ENCODE results near the gene ASPG.

The ASPG gene

GRCh38 chr14:104085032-104085888 is at the start of gene ASPG:
Gene ASPG (plus strand): TSS chr14:104085700. CDS start chr14:104085771, 71 bp downstream.
- peak within 1 kb of the TSS; percentile 41 to 71 for H3K9ac ChIP-seq (ENCODE audit: low read depth in 1 of 2, low read length in 2 of 2)
- peaks cover 0 to 4% of the 10 kb centered on the region in 2 donors for H3K27me3 ChIP-seq (ENCODE audit: control insufficient read depth in 2 of 2, insufficient read depth in 2 of 2, low read length in 2 of 2)
- no peaks in the 10 kb centered on the region for H3K36me3 ChIP-seq (ENCODE audit: control insufficient read depth in 2 of 2, insufficient read depth in 2 of 2, low read length in 2 of 2)
- H3K27ac ChIP-seq (ENCODE audit: low read depth in 2 of 2, low read length in 2 of 2): peak within 1 kb of the TSS; percentile 90 to 91
- H3K9me3 ChIP-seq (ENCODE audit: control insufficient read depth in 2 of 2, low read length in 2 of 2): no peaks in the 10 kb centered on the region
- H3K4me1 ChIP-seq (ENCODE audit: control insufficient read depth in 2 of 2, insufficient read depth in 2 of 2, low read length in 2 of 2): peaks cover 70 to 81% of the 10 kb centered on the region in 2 donors
- peak within 1 kb of the TSS; percentile 20 to 62 for H3K4me3 ChIP-seq (ENCODE audit: low read length in 2 of 2)

- H3K4me3 ChIP-seq (ENCODE audit: low read length in 2 of 2): no peak overlapping the region
- no peaks in the 10 kb centered on the region for H3K36me3 ChIP-seq (ENCODE audit: control insufficient read depth in 2 of 2, insufficient read depth in 2 of 2, low read length in 2 of 2)
- H3K9me3 ChIP-seq (ENCODE audit: control insufficient read depth in 2 of 2, low read length in 2 of 2): no peaks in the 10 kb centered on the region
- H3K4me1 ChIP-seq (ENCODE audit: control insufficient read depth in 2 of 2, insufficient read depth in 2 of 2, low read length in 2 of 2): no peaks in the 10 kb centered on the region
- peaks cover 0 to 3% of the 10 kb centered on the region in 2 donors for H3K27me3 ChIP-seq (ENCODE audit: control insufficient read depth in 2 of 2, insufficient read depth in 2 of 2, low read length in 2 of 2)
- no peak overlapping the region for H3K9ac ChIP-seq (ENCODE audit: low read depth in 1 of 2, low read length in 2 of 2)
- no peak overlapping the region for H3K27ac ChIP-seq (ENCODE audit: low read depth in 2 of 2, low read length in 2 of 2)
These were observed 49.3 kb upstream of the ASPG start for GRCh38 chr14:104036212-104036611.

- Histone ChIP-seq H3K27me3 (ENCODE audit: control insufficient read depth in 2 of 2, insufficient read depth in 2 of 2, low read length in 2 of 2) (peaks cover 0 to 3% of the 10 kb centered on the region in 2 donors), H3K9me3 (ENCODE audit: control insufficient read depth in 2 of 2, low read length in 2 of 2) (no peaks in the 10 kb centered on the region), H3K27ac (ENCODE audit: low read depth in 2 of 2, low read length in 2 of 2) (no peak overlapping the region), H3K4me3 (ENCODE audit: low read length in 2 of 2) (no peak overlapping the region), H3K4me1 (ENCODE audit: control insufficient read depth in 2 of 2, insufficient read depth in 2 of 2, low read length in 2 of 2) (no peaks in the 10 kb centered on the region), H3K36me3 (ENCODE audit: control insufficient read depth in 2 of 2, insufficient read depth in 2 of 2, low read length in 2 of 2) (no peaks in the 10 kb centered on the region), H3K9ac (ENCODE audit: low read depth in 1 of 2, low read length in 2 of 2) (no peak overlapping the region)
These were observed 48.4 kb upstream of the ASPG start for GRCh38 chr14:104037074-104037473.

GRCh38 chr14:104037903-104038302 is 47.6 kb upstream of the ASPG start:
- H3K27ac ChIP-seq (ENCODE audit: low read depth in 2 of 2, low read length in 2 of 2): no peak overlapping the region
- H3K9ac ChIP-seq (ENCODE audit: low read depth in 1 of 2, low read length in 2 of 2): no peak overlapping the region
- no peak overlapping the region for H3K4me3 ChIP-seq (ENCODE audit: low read length in 2 of 2)
- H3K36me3 ChIP-seq (ENCODE audit: control insufficient read depth in 2 of 2, insufficient read depth in 2 of 2, low read length in 2 of 2): no peaks in the 10 kb centered on the region
- peaks cover 0 to 3% of the 10 kb centered on the region in 2 donors for H3K27me3 ChIP-seq (ENCODE audit: control insufficient read depth in 2 of 2, insufficient read depth in 2 of 2, low read length in 2 of 2)
- H3K9me3 ChIP-seq (ENCODE audit: control insufficient read depth in 2 of 2, low read length in 2 of 2): no peaks in the 10 kb centered on the region
- no peaks in the 10 kb centered on the region for H3K4me1 ChIP-seq (ENCODE audit: control insufficient read depth in 2 of 2, insufficient read depth in 2 of 2, low read length in 2 of 2)

DNA sequence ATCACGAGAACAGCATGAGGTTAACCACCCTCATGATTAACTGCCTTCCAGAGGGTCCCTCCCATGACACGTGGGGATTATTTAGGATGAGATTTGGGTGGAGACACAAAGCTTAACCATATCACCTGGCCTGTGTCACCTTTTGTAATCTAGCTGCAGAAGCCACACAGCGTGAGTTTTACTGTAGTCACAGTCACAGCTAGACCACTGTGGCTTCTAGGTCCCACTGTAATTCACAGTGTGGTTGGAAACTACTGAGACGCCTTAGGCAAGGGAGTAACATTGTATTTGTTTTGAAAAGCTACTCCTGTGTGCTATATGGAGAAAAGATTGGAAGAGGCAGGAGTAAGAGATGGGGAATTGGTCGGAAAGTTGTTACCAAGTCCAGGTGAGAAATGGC is 46.3 kb upstream of the ASPG start:
- Histone ChIP-seq H3K36me3 (ENCODE audit: control insufficient read depth in 2 of 2, insufficient read depth in 2 of 2, low read length in 2 of 2) (no peaks in the 10 kb centered on the region), H3K27ac (ENCODE audit: low read depth in 2 of 2, low read length in 2 of 2) (no peak overlapping the region), H3K9me3 (ENCODE audit: control insufficient read depth in 2 of 2, low read length in 2 of 2) (no peaks in the 10 kb centered on the region), H3K4me1 (ENCODE audit: control insufficient read depth in 2 of 2, insufficient read depth in 2 of 2, low read length in 2 of 2) (no peaks in the 10 kb centered on the region), H3K4me3 (ENCODE audit: low read length in 2 of 2) (no peak overlapping the region), H3K9ac (ENCODE audit: low read depth in 1 of 2, low read length in 2 of 2) (no peak overlapping the region), H3K27me3 (ENCODE audit: control insufficient read depth in 2 of 2, insufficient read depth in 2 of 2, low read length in 2 of 2) (peaks cover 0 to 3% of the 10 kb centered on the region in 2 donors)

DNA sequence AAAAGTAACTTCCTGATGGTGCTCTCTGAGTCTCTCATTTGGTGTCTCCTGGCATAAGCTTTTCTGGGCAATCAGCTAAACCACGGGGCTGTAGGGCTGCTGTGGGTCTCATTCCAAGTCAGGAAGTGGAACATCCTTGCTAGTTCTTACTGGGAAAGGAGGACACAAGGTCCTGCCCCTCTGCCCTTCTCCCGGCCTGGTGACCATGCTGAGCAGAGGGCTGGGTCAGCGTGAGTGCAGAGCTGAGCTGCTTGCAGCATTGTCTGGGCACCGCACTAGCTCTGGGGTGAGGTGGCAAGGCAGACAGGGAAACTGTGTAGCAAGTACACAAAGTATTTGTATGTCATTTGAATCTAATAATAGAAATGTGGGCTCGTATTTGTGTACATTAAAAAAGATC is 45.0 kb upstream of the ASPG start:
- H3K4me3 ChIP-seq (ENCODE audit: low read length in 2 of 2): no peak overlapping the region
- H3K4me1 ChIP-seq (ENCODE audit: control insufficient read depth in 2 of 2, insufficient read depth in 2 of 2, low read length in 2 of 2): no peaks in the 10 kb centered on the region
- H3K36me3 ChIP-seq (ENCODE audit: control insufficient read depth in 2 of 2, insufficient read depth in 2 of 2, low read length in 2 of 2): no peaks in the 10 kb centered on the region
- H3K27me3 ChIP-seq (ENCODE audit: control insufficient read depth in 2 of 2, insufficient read depth in 2 of 2, low read length in 2 of 2): peaks cover 0 to 3% of the 10 kb centered on the region in 2 donors
- H3K27ac ChIP-seq (ENCODE audit: low read depth in 2 of 2, low read length in 2 of 2): no peak overlapping the region
- H3K9me3 ChIP-seq (ENCODE audit: control insufficient read depth in 2 of 2, low read length in 2 of 2): no peaks in the 10 kb centered on the region
- no peak overlapping the region for H3K9ac ChIP-seq (ENCODE audit: low read depth in 1 of 2, low read length in 2 of 2)

DNA sequence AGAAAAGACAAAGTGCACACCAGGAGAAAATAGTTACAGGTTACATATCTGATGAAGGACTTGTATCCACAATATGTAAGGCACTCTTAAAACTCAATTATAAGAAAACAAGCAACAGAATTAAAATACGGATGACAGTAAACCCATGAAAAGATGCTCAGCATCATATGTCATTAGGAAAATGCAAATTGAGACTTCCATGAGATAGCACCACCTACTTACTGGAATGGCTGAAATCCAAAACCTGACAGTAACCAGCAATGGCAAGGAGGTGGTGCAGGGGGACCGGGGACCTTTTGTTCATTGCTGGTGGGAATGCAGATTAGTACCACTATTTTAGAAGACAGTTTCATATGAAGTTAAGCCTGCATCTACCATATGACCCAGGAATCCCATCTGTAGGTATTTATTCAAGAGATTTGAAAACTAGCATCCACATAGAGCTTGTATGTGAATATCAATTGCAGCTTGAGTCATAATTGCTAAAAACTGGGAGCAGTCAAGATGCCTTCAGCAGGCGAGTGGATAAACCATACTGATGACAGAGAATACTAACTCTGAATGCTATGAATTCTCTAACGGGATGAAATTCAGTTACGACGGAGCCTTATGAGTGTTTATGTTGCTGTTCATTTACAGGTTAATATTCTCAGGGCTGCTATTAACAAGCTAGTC is 43.9 kb upstream of the ASPG start:
- Histone ChIP-seq H3K27ac (ENCODE audit: low read depth in 2 of 2, low read length in 2 of 2) (no peak overlapping the region), H3K4me3 (ENCODE audit: low read length in 2 of 2) (no peak overlapping the region), H3K27me3 (ENCODE audit: control insufficient read depth in 2 of 2, insufficient read depth in 2 of 2, low read length in 2 of 2) (peaks cover 0 to 3% of the 10 kb centered on the region in 2 donors), H3K4me1 (ENCODE audit: control insufficient read depth in 2 of 2, insufficient read depth in 2 of 2, low read length in 2 of 2) (no peaks in the 10 kb centered on the region), H3K9me3 (ENCODE audit: control insufficient read depth in 2 of 2, low read length in 2 of 2) (no peaks in the 10 kb centered on the region), H3K9ac (ENCODE audit: low read depth in 1 of 2, low read length in 2 of 2) (no peak overlapping the region), H3K36me3 (ENCODE audit: control insufficient read depth in 2 of 2, insufficient read depth in 2 of 2, low read length in 2 of 2) (no peaks in the 10 kb centered on the region)

DNA sequence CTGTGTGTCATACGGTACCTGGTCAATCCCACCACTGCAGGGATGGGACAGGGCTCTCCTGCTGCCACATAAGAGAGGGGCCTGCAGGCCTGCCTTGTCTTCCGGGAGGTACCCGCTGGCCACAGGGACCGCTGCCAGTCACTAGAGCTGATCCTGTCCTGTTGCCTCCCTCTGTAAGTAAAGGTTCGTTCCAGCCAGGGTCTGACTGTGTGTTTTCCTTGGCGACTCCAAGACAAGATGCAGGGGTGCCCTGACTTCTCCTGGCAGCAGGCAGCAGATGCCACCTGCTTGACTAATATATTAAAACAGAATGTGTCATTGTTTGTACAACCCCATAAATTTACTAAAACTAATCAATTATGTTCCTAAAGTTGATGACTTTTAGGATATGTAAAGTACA is 41.5 kb upstream of the ASPG start:
- H3K4me3 ChIP-seq (ENCODE audit: low read length in 2 of 2): no peak overlapping the region
- no peak overlapping the region for H3K9ac ChIP-seq (ENCODE audit: low read depth in 1 of 2, low read length in 2 of 2)
- no peaks in the 10 kb centered on the region for H3K4me1 ChIP-seq (ENCODE audit: control insufficient read depth in 2 of 2, insufficient read depth in 2 of 2, low read length in 2 of 2)
- H3K27ac ChIP-seq (ENCODE audit: low read depth in 2 of 2, low read length in 2 of 2): no peak overlapping the region
- H3K36me3 ChIP-seq (ENCODE audit: control insufficient read depth in 2 of 2, insufficient read depth in 2 of 2, low read length in 2 of 2): no peaks in the 10 kb centered on the region
- H3K27me3 ChIP-seq (ENCODE audit: control insufficient read depth in 2 of 2, insufficient read depth in 2 of 2, low read length in 2 of 2): peaks cover 0 to 3% of the 10 kb centered on the region in 2 donors
- H3K9me3 ChIP-seq (ENCODE audit: control insufficient read depth in 2 of 2, low read length in 2 of 2): no peaks in the 10 kb centered on the region

DNA sequence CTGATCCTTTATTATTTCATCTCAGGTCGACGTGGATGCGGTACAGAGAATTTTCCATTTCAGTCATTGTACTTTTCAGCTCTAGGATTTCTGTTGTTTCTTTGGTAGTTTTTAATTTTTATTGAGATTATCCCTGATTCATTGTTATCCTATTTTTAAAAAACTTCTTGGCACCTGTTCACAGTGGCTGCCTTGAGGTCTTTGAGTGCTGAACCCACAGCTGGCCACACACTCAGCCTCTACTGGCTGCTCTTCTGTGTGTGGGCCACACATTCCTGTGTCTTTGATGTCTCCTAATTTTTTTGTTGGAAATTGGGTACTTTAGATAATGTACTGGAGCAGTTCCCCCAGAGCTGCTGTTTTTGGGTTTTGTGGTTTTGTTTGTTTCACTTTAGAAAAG is 37.7 kb upstream of the ASPG start:
- no peaks in the 10 kb centered on the region for H3K4me1 ChIP-seq (ENCODE audit: control insufficient read depth in 2 of 2, insufficient read depth in 2 of 2, low read length in 2 of 2)
- no peak overlapping the region for H3K9ac ChIP-seq (ENCODE audit: low read depth in 1 of 2, low read length in 2 of 2)
- no peak overlapping the region for H3K4me3 ChIP-seq (ENCODE audit: low read length in 2 of 2)
- H3K9me3 ChIP-seq (ENCODE audit: control insufficient read depth in 2 of 2, low read length in 2 of 2): no peaks in the 10 kb centered on the region
- no peak overlapping the region for H3K27ac ChIP-seq (ENCODE audit: low read depth in 2 of 2, low read length in 2 of 2)
- H3K36me3 ChIP-seq (ENCODE audit: control insufficient read depth in 2 of 2, insufficient read depth in 2 of 2, low read length in 2 of 2): no peaks in the 10 kb centered on the region
- H3K27me3 ChIP-seq (ENCODE audit: control insufficient read depth in 2 of 2, insufficient read depth in 2 of 2, low read length in 2 of 2): peaks cover 0 to 5% of the 10 kb centered on the region in 2 donors

DNA sequence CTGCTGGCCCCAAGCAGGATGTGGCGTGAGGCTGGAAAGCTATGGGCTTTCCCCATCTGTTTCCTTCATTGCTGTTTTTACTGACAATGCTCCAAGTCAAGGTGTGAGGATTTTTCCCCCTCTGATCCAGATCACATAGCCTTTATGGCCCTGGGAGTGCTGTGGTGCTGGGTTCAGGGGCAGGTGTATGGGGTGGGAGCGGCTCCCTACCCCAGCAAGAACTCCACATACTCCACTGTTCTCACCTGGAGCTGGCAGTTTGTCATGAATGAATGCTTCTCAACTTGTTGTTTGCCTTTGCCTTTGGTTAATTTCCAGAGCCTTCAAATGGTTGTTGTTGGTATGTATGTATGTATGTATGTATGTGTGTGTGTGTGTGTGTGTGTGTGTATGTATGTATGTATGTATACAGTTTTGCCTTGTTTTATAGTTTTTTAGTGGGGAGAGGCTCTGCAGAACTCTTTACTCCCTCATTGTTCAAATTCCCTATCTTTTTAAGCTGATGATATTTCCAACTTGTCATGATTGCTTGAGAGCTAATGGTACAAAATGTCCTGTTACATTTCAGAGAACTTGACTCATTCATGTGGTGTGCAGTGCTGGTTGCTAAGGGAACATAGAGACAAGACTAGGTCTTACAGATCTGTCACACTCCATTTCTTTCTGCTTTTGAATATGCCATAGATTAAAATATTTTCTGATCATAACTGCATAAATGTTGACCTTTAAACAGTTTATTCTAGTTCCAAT is 36.6 kb upstream of the ASPG start:
- Histone ChIP-seq H3K36me3 (ENCODE audit: control insufficient read depth in 2 of 2, insufficient read depth in 2 of 2, low read length in 2 of 2) (no peaks in the 10 kb centered on the region), H3K4me3 (ENCODE audit: low read length in 2 of 2) (no peak overlapping the region), H3K9ac (ENCODE audit: low read depth in 1 of 2, low read length in 2 of 2) (no peak overlapping the region), H3K9me3 (ENCODE audit: control insufficient read depth in 2 of 2, low read length in 2 of 2) (no peaks in the 10 kb centered on the region), H3K27me3 (ENCODE audit: control insufficient read depth in 2 of 2, insufficient read depth in 2 of 2, low read length in 2 of 2) (peaks cover 0 to 8% of the 10 kb centered on the region in 2 donors), H3K27ac (ENCODE audit: low read depth in 2 of 2, low read length in 2 of 2) (no peak overlapping the region), H3K4me1 (ENCODE audit: control insufficient read depth in 2 of 2, insufficient read depth in 2 of 2, low read length in 2 of 2) (no peaks in the 10 kb centered on the region)

Data from mucosa of rectum (tissue), 2 donors.